Ascending aorta (tissue), 2 donors: Measurements from ENCODE around the gene CPNE8. TPM values are rescaled to one million over a fixed set of nuclear protein-coding genes. Genes with fewer than 3 reads are reported as not detected.

Source experiments
- DNase-seq, 2 donors: peaks; one replicate each; pipeline ENCODE4 v3.0.0-alpha.2; 2019; ENCODE audit warnings: low spot score in 2 of 2
- H3K27ac ChIP-seq, 2 donors: fragments of 200-600 bp; sonication (generic); one replicate each; pipeline ENCODE4 v1.5.1; 2016 to 2017; ENCODE audit warnings: mild to moderate bottlenecking in 1 of 2
- H3K27me3 ChIP-seq: fragments of 200-600 bp; sonication (generic); one replicate; pipeline ENCODE4 v1.5.1; 2017
- H3K36me3 ChIP-seq, 2 donors: fragments of 200-600 bp; sonication (generic); one replicate each; pipeline ENCODE4 v1.5.1; 2016
- H3K4me1 ChIP-seq, 2 donors: fragments of 200-600 bp; sonication (generic); one replicate each; pipeline ENCODE4 v1.5.1; 2016 to 2017; ENCODE audit warnings: mild to moderate bottlenecking in 1 of 2
- H3K4me3 ChIP-seq, 2 donors: fragments of 200-600 bp; sonication (generic); one replicate each; pipeline ENCODE4 v1.5.1; 2016 to 2017; ENCODE audit warnings: mild to moderate bottlenecking in 1 of 2
- H3K9me3 ChIP-seq, 2 donors: fragments of 200-600 bp; sonication (generic); one replicate each; pipeline ENCODE4 v1.5.1; 2016
- intact Hi-C: fragments of 100-400 bp; cut with DNase I; formaldehyde crosslinking; loops from one replicate; pipeline ENCODE4 v1.15.1; 2023
- total RNA-seq: library from RNA; depleted of rRNA; stranded (reverse); fragments of >200 nt; gene quantifications from one replicate; pipeline ENCODE4 v1.1.0, GENCODE V29; 2016
- TF ChIP-seq, protein P1 (sequence below), 3 experiments: fragments of 200-600 bp in 2 of 3; fragments of 450-650 bp in 1 of 3; sonication (generic) in 2 of 3; IDR thresholded peaks; one replicate each; pipeline ENCODE4 v1.5.1; 2016 to 2019; ENCODE audit warnings: antibody characterized with exemption in 3 of 3, mild to moderate bottlenecking in 1 of 3, moderate library complexity in 1 of 3

The CPNE8 gene
- total RNA-seq, 1 donor from 2014 or later = 18.6 TPM

DNA sequence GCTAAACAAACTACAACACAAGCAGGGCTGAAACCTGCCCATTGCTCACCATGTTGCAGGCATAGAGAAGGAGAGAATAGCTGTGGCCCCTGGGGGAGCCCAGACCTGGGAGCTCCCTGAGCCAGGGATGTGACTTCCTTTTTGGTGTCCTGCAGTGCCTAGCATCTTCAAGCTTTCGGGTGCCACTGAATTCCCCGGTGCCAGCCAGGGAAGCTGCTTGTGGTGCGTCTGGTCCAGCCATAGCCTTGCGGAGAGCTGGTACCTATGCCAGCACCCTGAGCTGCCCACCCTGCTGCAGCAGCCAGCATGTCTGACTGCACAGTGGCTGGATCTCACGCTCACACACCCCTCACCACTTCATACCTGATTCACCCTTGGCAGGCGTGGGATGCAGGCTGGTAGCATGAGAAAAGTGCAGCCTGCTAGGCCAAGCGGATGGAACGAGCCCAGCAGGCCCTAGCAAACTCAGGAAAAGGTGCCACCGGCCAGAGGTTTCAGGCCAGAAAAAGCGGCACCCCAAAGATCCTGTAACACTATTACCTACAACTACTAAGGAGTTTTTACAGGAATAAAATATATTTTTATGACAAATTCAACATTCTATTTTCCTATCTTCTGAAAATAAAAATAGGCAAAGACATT is 183.7 kb downstream of the CPNE8 start:
- Histone ChIP-seq H3K4me3 (no peak overlapping the region), H3K27ac (no peak overlapping the region), H3K36me3 (peaks cover 5 to 27% of the 10 kb centered on the region in 2 donors), H3K4me1 (no peaks in the 10 kb centered on the region), H3K9me3 (peaks cover 0 to 3% of the 10 kb centered on the region in 2 donors), H3K27me3 (no peaks in the 10 kb centered on the region)
- DNase-seq = no peak
- TF ChIP-seq, protein P1, sequence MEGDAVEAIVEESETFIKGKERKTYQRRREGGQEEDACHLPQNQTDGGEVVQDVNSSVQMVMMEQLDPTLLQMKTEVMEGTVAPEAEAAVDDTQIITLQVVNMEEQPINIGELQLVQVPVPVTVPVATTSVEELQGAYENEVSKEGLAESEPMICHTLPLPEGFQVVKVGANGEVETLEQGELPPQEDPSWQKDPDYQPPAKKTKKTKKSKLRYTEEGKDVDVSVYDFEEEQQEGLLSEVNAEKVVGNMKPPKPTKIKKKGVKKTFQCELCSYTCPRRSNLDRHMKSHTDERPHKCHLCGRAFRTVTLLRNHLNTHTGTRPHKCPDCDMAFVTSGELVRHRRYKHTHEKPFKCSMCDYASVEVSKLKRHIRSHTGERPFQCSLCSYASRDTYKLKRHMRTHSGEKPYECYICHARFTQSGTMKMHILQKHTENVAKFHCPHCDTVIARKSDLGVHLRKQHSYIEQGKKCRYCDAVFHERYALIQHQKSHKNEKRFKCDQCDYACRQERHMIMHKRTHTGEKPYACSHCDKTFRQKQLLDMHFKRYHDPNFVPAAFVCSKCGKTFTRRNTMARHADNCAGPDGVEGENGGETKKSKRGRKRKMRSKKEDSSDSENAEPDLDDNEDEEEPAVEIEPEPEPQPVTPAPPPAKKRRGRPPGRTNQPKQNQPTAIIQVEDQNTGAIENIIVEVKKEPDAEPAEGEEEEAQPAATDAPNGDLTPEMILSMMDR (IDR thresholded peaks at IDR 0.05) = no peak
- intact Hi-C loops = no loop called here

DNA sequence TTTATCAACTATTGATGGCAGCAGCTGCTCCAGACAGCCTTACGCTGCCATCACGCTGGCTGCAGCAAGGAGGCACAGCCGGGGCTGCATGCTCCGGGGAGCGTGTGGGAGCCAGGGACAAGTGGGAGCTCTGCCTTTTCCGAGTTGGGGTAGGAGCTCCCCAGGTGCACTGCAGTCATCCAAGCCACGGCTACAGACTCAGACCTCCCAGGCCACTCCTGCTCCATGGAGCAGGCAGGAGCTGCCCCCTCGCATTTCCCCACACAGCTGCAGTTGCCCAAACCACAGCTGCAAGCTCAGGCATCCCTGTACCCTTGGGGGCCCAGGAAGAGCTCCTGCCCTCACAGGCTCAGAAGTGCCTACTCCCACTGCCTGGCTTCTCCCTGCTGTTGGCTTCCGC is 184.7 kb downstream of the CPNE8 start:
- Histone ChIP-seq H3K4me3 (no peak overlapping the region), H3K9me3 (peaks cover 4 to 11% of the 10 kb centered on the region in 2 donors), H3K27me3 (no peaks in the 10 kb centered on the region), H3K36me3 (peaks cover 5 to 27% of the 10 kb centered on the region in 2 donors), H3K27ac (no peak overlapping the region), H3K4me1 (no peaks in the 10 kb centered on the region)
- intact Hi-C loops = no loop called here
- TF ChIP-seq, protein P1 (IDR thresholded peaks at IDR 0.05) = no peak
- DNase-seq = no peak

DNA sequence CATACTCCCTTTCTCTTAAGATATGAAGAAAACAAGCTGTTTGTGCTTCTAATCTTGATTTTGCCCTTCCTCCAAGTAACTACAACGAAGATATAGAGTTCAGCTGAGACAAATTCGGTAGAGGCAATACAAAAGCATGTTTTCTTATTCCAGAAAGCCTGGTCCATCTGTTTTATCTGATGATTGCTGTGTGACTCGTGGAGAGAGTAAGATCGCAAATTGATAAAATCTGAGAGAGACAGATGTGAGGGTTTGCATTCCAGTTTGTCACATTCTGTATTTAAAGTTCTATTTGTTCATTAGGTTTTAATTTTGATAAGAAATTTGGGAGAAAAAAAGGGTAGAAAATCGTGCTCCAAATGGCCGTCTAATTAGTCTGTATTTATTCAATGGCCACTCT is 192.1 kb downstream of the CPNE8 start:
- no peak for DNase-seq
- no peak overlapping the region for H3K27ac ChIP-seq
- H3K27me3 ChIP-seq = no peaks in the 10 kb centered on the region
- H3K4me3 ChIP-seq = no peak overlapping the region
- no peaks in the 10 kb centered on the region for H3K36me3 ChIP-seq
- no peaks in the 10 kb centered on the region for H3K4me1 ChIP-seq
- peaks cover 4 to 11% of the 10 kb centered on the region in 2 donors for H3K9me3 ChIP-seq
- intact Hi-C loops = no loop called here
- TF ChIP-seq, protein P1 (IDR thresholded peaks at IDR 0.05) = no peak

DNA sequence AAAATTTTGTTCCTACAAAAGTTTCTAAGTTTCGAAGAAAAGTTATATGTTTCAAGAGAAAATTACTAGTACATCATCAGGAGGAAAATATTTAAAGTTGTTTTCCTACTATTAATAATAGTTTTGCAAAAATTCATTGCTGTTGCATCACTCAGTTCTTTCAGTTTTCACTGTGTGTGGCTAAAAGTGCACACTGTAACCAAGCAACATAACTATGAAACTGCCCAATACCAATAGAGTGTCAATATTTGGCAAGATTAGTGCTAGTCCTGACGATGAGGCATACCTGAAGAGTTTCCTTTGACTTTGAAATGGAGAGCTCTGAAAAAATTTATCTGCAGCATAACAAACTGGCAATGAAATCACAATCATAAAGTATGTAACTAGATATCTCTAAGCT is 194.3 kb downstream of the CPNE8 start:
- no peaks in the 10 kb centered on the region for H3K4me1 ChIP-seq
- intact Hi-C loops = no loop called here
- H3K27me3 ChIP-seq = no peaks in the 10 kb centered on the region
- no peaks in the 10 kb centered on the region for H3K36me3 ChIP-seq
- H3K9me3 ChIP-seq = peaks cover 0 to under 1% of the 10 kb centered on the region in 2 donors
- H3K4me3 ChIP-seq = no peak overlapping the region
- no peak for DNase-seq
- no peak overlapping the region for H3K27ac ChIP-seq
- TF ChIP-seq, protein P1 (IDR thresholded peaks at IDR 0.05) = no peak

DNA sequence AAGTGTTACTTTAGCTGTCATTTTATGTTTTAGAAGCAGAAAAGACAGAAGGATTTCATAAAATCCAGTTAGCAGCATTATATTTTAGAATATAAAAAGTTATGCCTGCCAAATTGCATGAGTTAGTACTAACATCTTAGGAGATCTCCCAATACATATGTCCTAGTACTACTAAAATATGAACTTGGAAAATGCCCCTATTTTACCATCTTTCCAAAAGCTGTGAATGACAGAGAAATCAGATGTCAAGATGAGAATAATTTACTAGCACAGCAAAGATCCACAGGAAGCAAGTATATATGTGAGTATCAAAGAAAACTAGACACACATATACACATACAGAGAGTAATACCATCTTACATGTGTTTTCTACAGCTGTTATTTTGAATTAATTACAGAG is 196.9 kb downstream of the CPNE8 start:
- TF ChIP-seq, protein P1 (IDR thresholded peaks at IDR 0.05) = no peak
- Histone ChIP-seq H3K27ac (no peak overlapping the region), H3K4me1 (no peaks in the 10 kb centered on the region), H3K4me3 (no peak overlapping the region), H3K27me3 (no peaks in the 10 kb centered on the region), H3K9me3 (no peaks in the 10 kb centered on the region), H3K36me3 (no peaks in the 10 kb centered on the region)
- intact Hi-C loops = no loop called here
- DNase-seq = no peak

DNA sequence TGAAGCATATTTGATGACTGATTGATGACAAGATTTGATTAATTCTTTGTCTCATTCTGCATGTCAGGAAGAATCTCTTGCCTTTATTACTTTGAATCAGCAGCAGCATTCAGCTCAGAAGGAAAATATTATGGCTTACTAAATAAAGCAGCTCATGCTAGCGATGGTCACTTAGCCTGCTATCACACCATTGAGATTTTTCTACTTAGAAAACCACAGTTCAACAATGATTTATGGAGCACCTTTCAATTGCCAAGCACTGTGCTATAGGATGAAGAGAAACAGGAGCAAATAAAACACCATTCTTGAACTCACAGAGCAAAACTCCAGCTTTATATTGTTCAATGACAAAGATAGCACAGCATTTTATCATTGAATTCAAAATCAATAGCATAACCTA is 197.7 kb downstream of the CPNE8 start:
- DNase-seq = no peak
- intact Hi-C loops = no loop called here
- Histone ChIP-seq H3K9me3 (no peaks in the 10 kb centered on the region), H3K36me3 (no peaks in the 10 kb centered on the region), H3K4me1 (no peaks in the 10 kb centered on the region), H3K27me3 (no peaks in the 10 kb centered on the region), H3K27ac (no peak overlapping the region), H3K4me3 (no peak overlapping the region)
- TF ChIP-seq, protein P1 (IDR thresholded peaks at IDR 0.05) = no peak
